Measurements from ENCODE around the gene ATXN7L1. TPM values are rescaled to one million over a fixed set of nuclear protein-coding genes. Genes with fewer than 3 reads are reported as not detected.

ATXN7L1 gene
- total RNA-seq, 1 experiment from 2014 or later, result 14.6 TPM

DNA sequence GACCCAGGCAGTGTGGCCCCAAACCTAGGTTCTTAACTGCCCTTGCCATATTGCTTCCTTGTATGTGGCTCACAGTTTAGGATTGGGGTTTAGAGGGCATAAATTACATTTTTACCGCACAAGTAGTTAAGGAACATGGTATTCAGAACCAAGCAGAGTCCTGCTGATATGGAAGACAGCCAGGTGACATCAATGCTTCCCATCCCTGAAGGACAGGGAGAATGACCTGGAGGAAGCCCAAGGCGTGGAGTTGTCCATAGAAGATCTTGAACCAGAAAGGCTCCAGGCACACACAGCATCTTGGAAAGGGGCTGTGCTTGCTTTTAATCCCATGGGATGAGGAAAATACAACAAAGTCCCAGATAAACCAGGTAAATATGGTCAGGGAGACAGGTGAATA, 48.3 kb downstream of the ATXN7L1 start:
- BruUV-seq (replicated peaks), result no TSS peak
- no peaks in the 10 kb centered on the region for H3K27me3 ChIP-seq (ENCODE audit: insufficient read depth, low read depth)
- no peak overlapping the region for H3K27ac ChIP-seq
- CTCF ChIA-PET, result no interaction called here
- no peaks in the 10 kb centered on the region for H3K36me3 ChIP-seq (ENCODE audit: low read depth)
- H3K9me3 ChIP-seq (ENCODE audit: insufficient read depth, low read depth), result no peaks in the 10 kb centered on the region
- no peak overlapping the region for H2AFZ ChIP-seq
- H3K9me2 ChIP-seq (ENCODE audit: insufficient read depth), result peaks cover 5% of the 10 kb centered on the region; the same call in 1 of the 2 replicates
- H3K4me2 ChIP-seq, result no peak overlapping the region
- H3F3A ChIP-seq (ENCODE audit: insufficient read depth, low read depth), result peaks cover 18% of the 10 kb centered on the region; the same call in 1 of the 2 replicates
- POLR2A ChIA-PET (ENCODE audit: unreplicated experiment), result no interaction called here
- intact Hi-C loops (cut with micrococcal nuclease; ENCODE audit: unreplicated experiment), result no loop called here
- no peak for TF ChIP-seq EZH2 (IDR thresholded peaks at IDR 0.05; ENCODE audit: low read depth)
- TF ChIP-seq, protein P1, sequence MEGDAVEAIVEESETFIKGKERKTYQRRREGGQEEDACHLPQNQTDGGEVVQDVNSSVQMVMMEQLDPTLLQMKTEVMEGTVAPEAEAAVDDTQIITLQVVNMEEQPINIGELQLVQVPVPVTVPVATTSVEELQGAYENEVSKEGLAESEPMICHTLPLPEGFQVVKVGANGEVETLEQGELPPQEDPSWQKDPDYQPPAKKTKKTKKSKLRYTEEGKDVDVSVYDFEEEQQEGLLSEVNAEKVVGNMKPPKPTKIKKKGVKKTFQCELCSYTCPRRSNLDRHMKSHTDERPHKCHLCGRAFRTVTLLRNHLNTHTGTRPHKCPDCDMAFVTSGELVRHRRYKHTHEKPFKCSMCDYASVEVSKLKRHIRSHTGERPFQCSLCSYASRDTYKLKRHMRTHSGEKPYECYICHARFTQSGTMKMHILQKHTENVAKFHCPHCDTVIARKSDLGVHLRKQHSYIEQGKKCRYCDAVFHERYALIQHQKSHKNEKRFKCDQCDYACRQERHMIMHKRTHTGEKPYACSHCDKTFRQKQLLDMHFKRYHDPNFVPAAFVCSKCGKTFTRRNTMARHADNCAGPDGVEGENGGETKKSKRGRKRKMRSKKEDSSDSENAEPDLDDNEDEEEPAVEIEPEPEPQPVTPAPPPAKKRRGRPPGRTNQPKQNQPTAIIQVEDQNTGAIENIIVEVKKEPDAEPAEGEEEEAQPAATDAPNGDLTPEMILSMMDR (conservative IDR thresholded peaks at IDR 0.05), result no peak
- H3K4me3 ChIP-seq, result no peak overlapping the region
- no peak for DNase-seq
- no peaks in the 10 kb centered on the region for H4K20me1 ChIP-seq (ENCODE audit: insufficient read depth)
- no peaks in the 10 kb centered on the region for H3K79me2 ChIP-seq (ENCODE audit: low read depth)
- H3K4me1 ChIP-seq (replicated peaks; ENCODE audit: insufficient read depth), result peaks cover 36% of the 10 kb centered on the region

DNA sequence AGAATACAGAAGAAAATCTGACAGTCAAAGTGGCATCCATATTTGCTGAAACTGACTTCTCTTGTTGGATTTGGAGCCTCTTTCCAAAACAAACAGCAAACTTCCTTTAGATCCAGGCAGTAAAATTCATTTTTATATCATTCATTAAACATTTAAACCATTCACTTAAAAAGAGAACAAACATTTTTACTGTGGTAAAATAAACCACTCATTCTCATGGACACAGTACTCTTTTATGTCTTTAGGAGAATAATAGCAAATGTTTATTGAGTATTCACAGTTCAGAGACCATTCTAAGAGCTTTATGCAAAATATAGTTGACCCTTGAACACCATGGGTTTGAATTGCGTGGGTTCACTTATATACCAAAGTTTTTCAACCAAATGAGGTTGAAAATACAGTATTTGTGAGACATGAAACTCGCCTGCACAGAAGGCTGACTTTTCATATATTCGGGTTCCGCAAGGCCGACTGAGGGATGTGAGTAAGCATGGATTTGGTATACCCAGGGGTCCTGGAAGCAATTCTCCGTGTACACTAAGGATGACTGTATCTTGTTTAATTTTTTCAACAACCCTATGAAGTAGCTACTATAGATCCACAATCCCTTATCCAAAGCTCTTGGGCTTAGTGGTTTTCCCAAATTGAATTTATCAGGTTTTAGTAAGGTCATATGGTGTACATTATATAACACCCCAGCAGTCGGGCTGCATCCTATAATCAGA, 49.1 kb downstream of the ATXN7L1 start:
- no peak overlapping the region for H2AFZ ChIP-seq
- no peak overlapping the region for H3K4me2 ChIP-seq
- no peaks in the 10 kb centered on the region for H3K79me2 ChIP-seq (ENCODE audit: low read depth)
- peaks cover 18% of the 10 kb centered on the region; the same call in 1 of the 2 replicates for H3F3A ChIP-seq (ENCODE audit: insufficient read depth, low read depth)
- peaks cover 27% of the 10 kb centered on the region for H3K4me1 ChIP-seq (replicated peaks; ENCODE audit: insufficient read depth)
- no peak overlapping the region for H3K4me3 ChIP-seq
- BruUV-seq (replicated peaks), result no TSS peak
- no peak overlapping the region for H3K27ac ChIP-seq
- H3K9me2 ChIP-seq (ENCODE audit: insufficient read depth), result peaks cover 5% of the 10 kb centered on the region; the same call in 1 of the 2 replicates
- CTCF ChIA-PET, result no interaction called here
- TF ChIP-seq EZH2 (IDR thresholded peaks at IDR 0.05; ENCODE audit: low read depth), result no peak
- TF ChIP-seq, protein P1 (conservative IDR thresholded peaks at IDR 0.05), result no peak
- intact Hi-C loops (cut with micrococcal nuclease; ENCODE audit: unreplicated experiment), result no loop called here
- no peaks in the 10 kb centered on the region for H3K27me3 ChIP-seq (ENCODE audit: insufficient read depth, low read depth)
- H4K20me1 ChIP-seq (ENCODE audit: insufficient read depth), result no peaks in the 10 kb centered on the region
- no peaks in the 10 kb centered on the region for H3K9me3 ChIP-seq (ENCODE audit: insufficient read depth, low read depth)
- no peak for DNase-seq
- POLR2A ChIA-PET (ENCODE audit: unreplicated experiment), result no interaction called here
- H3K36me3 ChIP-seq (ENCODE audit: low read depth), result no peaks in the 10 kb centered on the region

DNA sequence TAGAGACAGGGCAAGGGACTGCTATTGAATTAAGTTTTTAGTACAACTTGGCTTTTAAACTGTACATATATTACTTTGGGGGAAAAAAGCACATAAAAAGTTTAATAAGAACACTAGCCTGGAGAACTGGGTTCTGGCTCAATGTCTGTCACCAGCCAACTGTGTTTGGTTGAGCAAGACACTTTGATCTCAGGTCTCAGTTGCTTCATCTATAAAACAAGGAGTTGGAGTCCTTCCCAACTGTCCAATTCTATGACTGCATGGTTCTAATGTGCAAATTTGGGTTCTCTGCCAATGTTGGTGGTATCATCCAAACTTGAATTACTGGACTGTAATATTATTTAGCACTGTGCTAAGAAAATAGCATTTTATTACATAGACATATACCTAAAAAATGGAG, 50.3 kb downstream of the ATXN7L1 start:
- CTCF ChIA-PET, result no interaction called here

More for the DNA sequence above, 50.3 kb downstream of the ATXN7L1 start:
- intact Hi-C loops (cut with micrococcal nuclease; ENCODE audit: unreplicated experiment), result no loop called here
- no peak overlapping the region for H2AFZ ChIP-seq
- POLR2A ChIA-PET (ENCODE audit: unreplicated experiment), result no interaction called here
- peaks cover 5% of the 10 kb centered on the region; the same call in 1 of the 2 replicates for H3K9me2 ChIP-seq (ENCODE audit: insufficient read depth)
- DNase-seq, result no peak
- H3K4me1 ChIP-seq (replicated peaks; ENCODE audit: insufficient read depth), result peaks cover 16% of the 10 kb centered on the region
- H3K9me3 ChIP-seq (ENCODE audit: insufficient read depth, low read depth), result no peaks in the 10 kb centered on the region
- H4K20me1 ChIP-seq (ENCODE audit: insufficient read depth), result no peaks in the 10 kb centered on the region
- no peaks in the 10 kb centered on the region for H3K79me2 ChIP-seq (ENCODE audit: low read depth)
- BruUV-seq (replicated peaks), result no TSS peak
- H3K4me2 ChIP-seq, result no peak overlapping the region
- H3K4me3 ChIP-seq, result no peak overlapping the region
- H3K27me3 ChIP-seq (ENCODE audit: insufficient read depth, low read depth), result no peaks in the 10 kb centered on the region
- no peaks in the 10 kb centered on the region for H3K36me3 ChIP-seq (ENCODE audit: low read depth)
- H3F3A ChIP-seq (ENCODE audit: insufficient read depth, low read depth), result peaks cover 11% of the 10 kb centered on the region; the same call in 1 of the 2 replicates
- H3K27ac ChIP-seq, result no peak overlapping the region
- no peak for TF ChIP-seq EZH2 (IDR thresholded peaks at IDR 0.05; ENCODE audit: low read depth)
- TF ChIP-seq, protein P1 (conservative IDR thresholded peaks at IDR 0.05), result no peak
